HG03175 (cell line): ENCODE results near the gene UGGT1.

Experiments
- ATAC-seq: cut with Tn5 transposase; IDR thresholded peaks from one replicate; pipeline ENCODE4 v1.9.1; 2021; ENCODE audit warnings: mild to moderate bottlenecking, moderate library complexity; ENCODE audit not compliant: unreplicated experiment

The UGGT1 gene

GRCh38 chr2:128103407-128103806 is 12.4 kb downstream of the UGGT1 start:
- no peak for ATAC-seq

GRCh38 chr2:128105072-128105471 is 14.1 kb downstream of the UGGT1 start:
- ATAC-seq = no peak

- ATAC-seq = no peak
These were observed 17.2 kb downstream of the UGGT1 start for GRCh38 chr2:128108166-128108565.

GRCh38 chr2:128109243-128109642 is 18.2 kb downstream of the UGGT1 start:
- no peak for ATAC-seq

- no peak for ATAC-seq
These were observed 25.1 kb downstream of the UGGT1 start for GRCh38 chr2:128115921-128116623.

GRCh38 chr2:128134573-128134972 is 43.6 kb downstream of the UGGT1 start:
- no peak for ATAC-seq

- no peak for ATAC-seq
These were observed 46.2 kb downstream of the UGGT1 start for GRCh38 chr2:128137094-128137616.

GRCh38 chr2:128139624-128140023 is 48.6 kb downstream of the UGGT1 start:
- ATAC-seq = no peak

GRCh38 chr2:128145651-128146050 is 54.7 kb downstream of the UGGT1 start:
- ATAC-seq = no peak

GRCh38 chr2:128153786-128154185 is 62.8 kb downstream of the UGGT1 start:
- ATAC-seq = no peak

- no peak for ATAC-seq
These were observed 63.2 kb downstream of the UGGT1 start for GRCh38 chr2:128154225-128154624.

GRCh38 chr2:128155970-128156369 is 65.0 kb downstream of the UGGT1 start:
- no peak for ATAC-seq

GRCh38 chr2:128156812-128157211 is 65.8 kb downstream of the UGGT1 start:
- ATAC-seq = no peak

- no peak for ATAC-seq
These were observed 66.6 kb downstream of the UGGT1 start for GRCh38 chr2:128157644-128158043.

- no peak for ATAC-seq
These were observed 67.2 kb downstream of the UGGT1 start for GRCh38 chr2:128158176-128158575.

GRCh38 chr2:128159437-128159836 is 68.4 kb downstream of the UGGT1 start:
- ATAC-seq = no peak

- no peak for ATAC-seq
These were observed 69.7 kb downstream of the UGGT1 start for GRCh38 chr2:128160616-128161275.

GRCh38 chr2:128162266-128162665 is 71.3 kb downstream of the UGGT1 start:
- no peak for ATAC-seq

GRCh38 chr2:128164311-128164710 is 73.3 kb downstream of the UGGT1 start:
- ATAC-seq = no peak

GRCh38 chr2:128166746-128167353 is 75.8 kb downstream of the UGGT1 start:
- ATAC-seq = no peak

GRCh38 chr2:128169094-128169493 is 78.1 kb downstream of the UGGT1 start:
- no peak for ATAC-seq

GRCh38 chr2:128169497-128169896 is 78.5 kb downstream of the UGGT1 start:
- ATAC-seq = no peak
